ENCODE data around the gene SOX13.
"Not testable (repeated sequence)": the region's sequence is repeated elsewhere in the genome, so short reads cannot be mapped to it uniquely, and the experiment has no call there.

SOX13 gene

GRCh38 chr1:204072931-204073836 lies at the start of gene SOX13:
Gene SOX13 (plus strand): TSS chr1:204073115. CDS start chr1:204112916, 39,801 bp downstream.
- peak; percentile 24 for DNase-seq (ENCODE audit: low spot score)

GRCh38 chr1:204025917-204026707 lies 46.8 kb upstream of the SOX13 start:
- DNase-seq (ENCODE audit: low spot score), result no peak

- DNase-seq (ENCODE audit: low spot score), result no peak
Observed at GRCh38 chr1:204027446-204027845, 45.5 kb upstream of the SOX13 start.

- no peak for DNase-seq (ENCODE audit: low spot score)
Observed at GRCh38 chr1:204029016-204029415, 43.9 kb upstream of the SOX13 start.

- DNase-seq (ENCODE audit: low spot score), result no peak
Observed at GRCh38 chr1:204031098-204031710, 41.7 kb upstream of the SOX13 start.

GRCh38 chr1:204032642-204033235 lies 40.2 kb upstream of the SOX13 start:
- DNase-seq (ENCODE audit: low spot score), result no peak

- no peak for DNase-seq (ENCODE audit: low spot score)
Observed at GRCh38 chr1:204033306-204033705, 39.6 kb upstream of the SOX13 start.

- no peak for DNase-seq (ENCODE audit: low spot score)
Observed at GRCh38 chr1:204036882-204037655, 35.8 kb upstream of the SOX13 start.

- DNase-seq (ENCODE audit: low spot score), result no peak
Observed at GRCh38 chr1:204041232-204041767, 31.6 kb upstream of the SOX13 start.

GRCh38 chr1:204041803-204042505 lies 31.0 kb upstream of the SOX13 start:
- DNase-seq (ENCODE audit: low spot score), result no peak

GRCh38 chr1:204042516-204042915 lies 30.4 kb upstream of the SOX13 start:
- no peak for DNase-seq (ENCODE audit: low spot score)

- DNase-seq (ENCODE audit: low spot score), result no peak
Observed at GRCh38 chr1:204043680-204044079, 29.2 kb upstream of the SOX13 start.

- no peak for DNase-seq (ENCODE audit: low spot score)
Observed at GRCh38 chr1:204044448-204044847, 28.5 kb upstream of the SOX13 start.

- DNase-seq (ENCODE audit: low spot score), result no peak
Observed at GRCh38 chr1:204045430-204045829, 27.5 kb upstream of the SOX13 start.

- no peak for DNase-seq (ENCODE audit: low spot score)
Observed at GRCh38 chr1:204046346-204046745, 26.6 kb upstream of the SOX13 start.

GRCh38 chr1:204048796-204049195 lies 24.1 kb upstream of the SOX13 start:
- DNase-seq (ENCODE audit: low spot score), result not testable (repeated sequence)

GRCh38 chr1:204051258-204051657 lies 21.7 kb upstream of the SOX13 start:
- DNase-seq (ENCODE audit: low spot score), result no peak

GRCh38 chr1:204051718-204052117 lies 21.2 kb upstream of the SOX13 start:
- DNase-seq (ENCODE audit: low spot score), result no peak

GRCh38 chr1:204053893-204054292 lies 19.0 kb upstream of the SOX13 start:
- DNase-seq (ENCODE audit: low spot score), result no peak

- no peak for DNase-seq (ENCODE audit: low spot score)
Observed at GRCh38 chr1:204059970-204060369, 12.9 kb upstream of the SOX13 start.

Data from CD4-positive, alpha-beta T cell treated with Interleukin-2 at 100 ng/mL for 4 hours (primary cell).